HepG2 (cell line): ENCODE measurements around the gene BIRC2. TPM values are rescaled to one million over a fixed set of nuclear protein-coding genes. Genes with fewer than 3 reads are reported as not detected.

Experiments used
- BCL6 ChIP-seq: IDR thresholded peaks from 2 replicates; pipeline ENCODE4 v1.6.1; 2016; ENCODE audit warnings: missing genetic modification reagents, missing compliant biosample characterization
- BHLHE40 ChIP-seq: IDR thresholded peaks from 2 replicates; pipeline ENCODE4 v1.6.1; 2011; ENCODE audit warnings: low read length, improper control_type of control experiment
- CBX1 ChIP-seq: IDR thresholded peaks from one replicate; pipeline ENCODE4 v1.6.1; 2016; ENCODE audit warnings: antibody characterized with exemption, low read depth
- CSRNP1 ChIP-seq: sonication (generic); formaldehyde crosslinking; IDR thresholded peaks from 2 replicates; pipeline ENCODE4 v1.8.1; 2023; ENCODE audit warnings: mild to moderate bottlenecking, missing genetic modification reagents
- GTF3A ChIP-seq: sonication (generic); formaldehyde crosslinking; conservative IDR thresholded peaks from 2 replicates; pipeline ENCODE4 v1.4.0; 2020; ENCODE audit warnings: mild to moderate bottlenecking, missing genetic modification reagents
- HDAC1 ChIP-seq: sonication (generic); formaldehyde crosslinking; IDR thresholded peaks from 2 replicates; pipeline ENCODE4 v1.5.1; 2020; ENCODE audit warnings: mild to moderate bottlenecking, missing genetic modification reagents
- HMGA1 ChIP-seq: sonication (generic); formaldehyde crosslinking; conservative IDR thresholded peaks from 2 replicates; pipeline ENCODE4 v1.4.0; 2020; ENCODE audit warnings: missing genetic modification reagents
- HNRNPUL1 ChIP-seq: fragments of 200-400 bp; formaldehyde crosslinking; IDR thresholded peaks from 2 replicates; pipeline ENCODE4 v1.6.1; 2017; ENCODE audit warnings: low read depth, mild to moderate bottlenecking, low read length, moderate library complexity
- KLF13 ChIP-seq: sonication (generic); formaldehyde crosslinking; IDR thresholded peaks from 2 replicates; pipeline ENCODE4 v1.4.0; 2020; ENCODE audit warnings: mild to moderate bottlenecking, missing genetic modification reagents
- KMT2A ChIP-seq: sonication (generic); formaldehyde crosslinking; IDR thresholded peaks from 2 replicates; pipeline ENCODE4 v1.4.0; 2020; ENCODE audit warnings: missing genetic modification reagents
- MLLT10 ChIP-seq: sonication (generic); formaldehyde crosslinking; IDR thresholded peaks from 2 replicates; pipeline ENCODE4 v1.4.0; 2020; ENCODE audit warnings: missing genetic modification reagents
- PBX3 ChIP-seq: sonication (generic); formaldehyde crosslinking; IDR thresholded peaks from 2 replicates; pipeline ENCODE4 v1.8.1; 2023; ENCODE audit warnings: missing genetic modification reagents, inconsistent platforms, borderline replicate concordance
- PHF20 ChIP-seq: sonication (generic); formaldehyde crosslinking; IDR thresholded peaks from 2 replicates; pipeline ENCODE4 v1.5.0; 2020; ENCODE audit warnings: mild to moderate bottlenecking, missing genetic modification reagents
- TFDP1 ChIP-seq: IDR thresholded peaks from 2 replicates; pipeline ENCODE4 v1.6.1; 2016; ENCODE audit warnings: missing compliant biosample characterization, missing genetic modification reagents, borderline replicate concordance
- ZBTB1 ChIP-seq: sonication (generic); formaldehyde crosslinking; IDR thresholded peaks from 2 replicates; pipeline ENCODE4 v1.4.0; 2020; ENCODE audit warnings: missing genetic modification reagents, borderline replicate concordance
- ZBTB20 ChIP-seq: sonication (generic); formaldehyde crosslinking; IDR thresholded peaks from 2 replicates; pipeline ENCODE4 v1.8.1; 2023; ENCODE audit warnings: missing genetic modification reagents, low read depth, mild to moderate bottlenecking, borderline replicate concordance
- ZBTB39 ChIP-seq: sonication (generic); formaldehyde crosslinking; IDR thresholded peaks from 2 replicates; pipeline ENCODE4 v1.5.0; 2020; ENCODE audit warnings: missing genetic modification reagents
- ZFX ChIP-seq: sonication (generic); formaldehyde crosslinking; IDR thresholded peaks from 2 replicates; pipeline ENCODE4 v1.4.0; 2020; ENCODE audit warnings: mild to moderate bottlenecking, low read depth, missing genetic modification reagents, moderate library complexity
- ZNF256 ChIP-seq: sonication (generic); formaldehyde crosslinking; conservative IDR thresholded peaks from 2 replicates; pipeline ENCODE4 v1.4.0; 2020; ENCODE audit warnings: missing genetic modification reagents
- ZNF503 ChIP-seq: sonication (generic); formaldehyde crosslinking; IDR thresholded peaks from 2 replicates; pipeline ENCODE4 v1.4.0; 2020; ENCODE audit warnings: missing genetic modification reagents
- ZNF782 ChIP-seq: sonication (generic); formaldehyde crosslinking; IDR thresholded peaks from 2 replicates; pipeline ENCODE4 v1.4.0; 2020; ENCODE audit warnings: missing genetic modification reagents, mild to moderate bottlenecking, borderline replicate concordance
- ZSCAN12 ChIP-seq: sonication (generic); formaldehyde crosslinking; IDR thresholded peaks from 2 replicates; pipeline ENCODE4 v1.9.0; 2021; ENCODE audit warnings: mild to moderate bottlenecking, missing genetic modification reagents
- polyA plus RNA-seq, 8 experiments: library from polyadenylated mRNA; depleted of rRNA in 3 of 8; stranded (reverse) in 7 of 8; unstranded in 1 of 8; fragments of >200 nt; fragmentation: Illumina TruSeq in 4 of 8; extraction: Trizol in 4 of 8; gene quantifications; 2 replicates each; pipeline versions ENCODE4 v1.2.1 to v1.2.3, GENCODE V29; 2011 to 2016; ENCODE audit warnings: low read depth in 4 of 8, missing spikeins in 1 of 8, mixed read lengths in 1 of 8; ENCODE audit not compliant: insufficient read depth in 1 of 8
- total RNA-seq, 5 experiments: library from RNA; depleted of rRNA; stranded (reverse); fragments of >200 nt; fragmentation: Illumina TruSeq; extraction: Trizol; gene quantifications; 2 replicates each; pipeline ENCODE4 v1.2.3, GENCODE V29; 2016; ENCODE audit warnings: low read depth in 1 of 5

Gene BIRC2
- total and polyA plus RNA-seq, 2 of the 13 experiments (the other 11 are each of a cell fraction or from before 2014, with no cell fraction given) = 61.7 to 62.2 TPM

GRCh38 chr11:102347462-102348370, 702 bp downstream of the BIRC2 start (continued):
- TF ChIP-seq TFDP1 (CRISPR knock-in tag) = no peak
- 0 out of 2 replicates have a peak, but pooled peaks have one; percentile 3 for TF ChIP-seq ZNF503 (CRISPR knock-in tag)
- no peak for TF ChIP-seq BHLHE40
- no peak for TF ChIP-seq GTF3A
- no peak for TF ChIP-seq MLLT10 (CRISPR knock-in tag)
- TF ChIP-seq ZBTB20 (CRISPR knock-in tag) = no peak
- TF ChIP-seq ZNF256 (CRISPR knock-in tag) = no peak
- TF ChIP-seq ZFX (CRISPR knock-in tag) = no peak; the same call in 1 of the 2 replicates
- TF ChIP-seq CSRNP1 (CRISPR knock-in tag) = no peak; the same call in 1 of the 2 replicates
- TF ChIP-seq KMT2A (CRISPR knock-in tag) = no peak
- TF ChIP-seq CBX1 = no peak
- no peak for TF ChIP-seq PHF20
- no peak for TF ChIP-seq ZSCAN12 (CRISPR knock-in tag)
- TF ChIP-seq HNRNPUL1 = no peak
- no peak for TF ChIP-seq ZNF782
- TF ChIP-seq BCL6 (CRISPR knock-in tag) = no peak
- no peak for TF ChIP-seq KLF13 (CRISPR knock-in tag)
- TF ChIP-seq PBX3 (CRISPR knock-in tag) = no peak
- no peak for TF ChIP-seq HMGA1 (CRISPR knock-in tag)
- no peak for TF ChIP-seq HDAC1 (CRISPR knock-in tag)
- TF ChIP-seq ZBTB39 = no peak
- no peak for TF ChIP-seq ZBTB1 (CRISPR knock-in tag)
